Loucy (cell line): ENCODE measurements around the gene SH2D5.

ENCODE experiments used
- H2AFZ ChIP-seq: fragments of 200-600 bp; sonication (generic); 2 replicates; pipeline ENCODE4 v1.6.0; 2016; ENCODE audit warnings: antibody characterized with exemption, mild to moderate bottlenecking, low read length, moderate library complexity
- H3F3A ChIP-seq: fragments of 200-600 bp; 2 replicates; pipeline ENCODE4 v1.6.0; 2016; ENCODE audit warnings: antibody characterized with exemption, low read depth, mild to moderate bottlenecking
- H3K27me3 ChIP-seq: fragments of 200-600 bp; sonication (generic); 2 replicates; pipeline ENCODE4 v1.6.1; 2014; ENCODE audit warnings: low read length, mild to moderate bottlenecking; ENCODE audit not compliant: insufficient read depth, poor library complexity, severe bottlenecking
- H3K36me3 ChIP-seq: fragments of 200-600 bp; sonication (generic); 2 replicates; pipeline ENCODE4 v1.6.1; 2016; ENCODE audit warnings: low read length; ENCODE audit not compliant: insufficient read depth
- H3K4me1 ChIP-seq: fragments of 200-600 bp; sonication (generic); 2 replicates; pipeline ENCODE4 v1.5.1; 2014; ENCODE audit warnings: low read length, mild to moderate bottlenecking; ENCODE audit not compliant: insufficient read depth, poor library complexity, severe bottlenecking
- H3K4me2 ChIP-seq: fragments of 200-600 bp; sonication (generic); 2 replicates; pipeline ENCODE4 v1.6.0; 2014; ENCODE audit warnings: antibody characterized with exemption, low read length, low read depth, mild to moderate bottlenecking; ENCODE audit not compliant: poor library complexity, severe bottlenecking
- H3K4me3 ChIP-seq: fragments of 200-600 bp; sonication (generic); 2 replicates; pipeline ENCODE4 v1.5.1; 2014; ENCODE audit warnings: low read length, mild to moderate bottlenecking, mixed read lengths; ENCODE audit not compliant: poor library complexity, severe bottlenecking
- H3K79me2 ChIP-seq: fragments of 200-600 bp; sonication (generic); 2 replicates; pipeline ENCODE4 v1.6.1; 2014; ENCODE audit warnings: low read length; ENCODE audit not compliant: insufficient read depth
- H3K9ac ChIP-seq: fragments of 200-600 bp; sonication (generic); 2 replicates; pipeline ENCODE4 v1.6.0; 2014; ENCODE audit warnings: mild to moderate bottlenecking, low read depth, low read length, moderate library complexity; ENCODE audit not compliant: poor library complexity, severe bottlenecking
- H3K9me2 ChIP-seq: fragments of 200-600 bp; sonication (generic); replicated peaks from 2 replicates; pipeline ENCODE4 v1.6.1; 2016; ENCODE audit warnings: low read depth, low read length, mixed read lengths
- H3K9me3 ChIP-seq: fragments of 200-600 bp; sonication (generic); 2 replicates; pipeline ENCODE4 v1.6.1; 2014; ENCODE audit warnings: mild to moderate bottlenecking, antibody characterized with exemption, low read length, low read depth; ENCODE audit not compliant: insufficient read depth
- H4K20me1 ChIP-seq: fragments of 200-600 bp; sonication (generic); 2 replicates; pipeline ENCODE4 v1.6.0; 2014; ENCODE audit warnings: antibody characterized with exemption, low read length, mild to moderate bottlenecking; ENCODE audit not compliant: insufficient read depth, poor library complexity, severe bottlenecking
- EZH2phosphoT487 ChIP-seq: fragments of 200-600 bp; IDR thresholded peaks from 2 replicates; pipeline ENCODE4 v1.6.1; 2018; ENCODE audit warnings: antibody characterized with exemption, mild to moderate bottlenecking, moderate library complexity, borderline replicate concordance
- TF ChIP-seq, protein P1 (sequence below): fragments of 200-600 bp; sonication (generic); conservative IDR thresholded peaks from 2 replicates; pipeline ENCODE4 v1.5.1; 2014; ENCODE audit warnings: mild to moderate bottlenecking, antibody characterized with exemption, low read length

SH2D5 gene

DNA sequence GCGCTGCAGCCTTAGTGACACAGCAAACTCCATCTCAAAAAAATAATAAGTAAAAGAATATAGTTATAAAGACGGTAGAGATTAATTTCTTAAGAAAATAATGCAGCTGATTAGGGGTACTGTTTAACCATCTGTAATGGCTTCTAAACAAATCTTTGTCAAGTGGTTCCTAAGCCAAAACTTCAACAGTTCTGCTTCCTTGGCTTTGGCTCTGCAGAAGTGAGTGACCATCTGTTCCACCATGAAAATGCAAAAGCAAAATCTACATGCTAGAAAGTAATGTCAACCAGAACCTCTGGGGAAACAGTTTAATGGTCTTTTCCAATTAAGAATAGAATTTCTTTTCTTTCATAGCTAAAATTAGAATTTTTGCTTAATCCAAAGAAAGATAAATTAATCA, 8.3 kb upstream of the SH2D5 start:
- no peaks in the 10 kb centered on the region for H3K79me2 ChIP-seq
- H4K20me1 ChIP-seq: peaks cover 8% of the 10 kb centered on the region
- H3K4me2 ChIP-seq: no peak overlapping the region
- H3F3A ChIP-seq: no peaks in the 10 kb centered on the region
- H3K36me3 ChIP-seq: peaks cover 78% of the 10 kb centered on the region
- H2AFZ ChIP-seq: no peak overlapping the region
- no peak for TF ChIP-seq EZH2phosphoT487
- TF ChIP-seq, protein P1, sequence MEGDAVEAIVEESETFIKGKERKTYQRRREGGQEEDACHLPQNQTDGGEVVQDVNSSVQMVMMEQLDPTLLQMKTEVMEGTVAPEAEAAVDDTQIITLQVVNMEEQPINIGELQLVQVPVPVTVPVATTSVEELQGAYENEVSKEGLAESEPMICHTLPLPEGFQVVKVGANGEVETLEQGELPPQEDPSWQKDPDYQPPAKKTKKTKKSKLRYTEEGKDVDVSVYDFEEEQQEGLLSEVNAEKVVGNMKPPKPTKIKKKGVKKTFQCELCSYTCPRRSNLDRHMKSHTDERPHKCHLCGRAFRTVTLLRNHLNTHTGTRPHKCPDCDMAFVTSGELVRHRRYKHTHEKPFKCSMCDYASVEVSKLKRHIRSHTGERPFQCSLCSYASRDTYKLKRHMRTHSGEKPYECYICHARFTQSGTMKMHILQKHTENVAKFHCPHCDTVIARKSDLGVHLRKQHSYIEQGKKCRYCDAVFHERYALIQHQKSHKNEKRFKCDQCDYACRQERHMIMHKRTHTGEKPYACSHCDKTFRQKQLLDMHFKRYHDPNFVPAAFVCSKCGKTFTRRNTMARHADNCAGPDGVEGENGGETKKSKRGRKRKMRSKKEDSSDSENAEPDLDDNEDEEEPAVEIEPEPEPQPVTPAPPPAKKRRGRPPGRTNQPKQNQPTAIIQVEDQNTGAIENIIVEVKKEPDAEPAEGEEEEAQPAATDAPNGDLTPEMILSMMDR: no peak
- H3K9ac ChIP-seq: no peak overlapping the region
- no peak overlapping the region for H3K4me3 ChIP-seq
- no peaks in the 10 kb centered on the region for H3K9me2 ChIP-seq
- H3K4me1 ChIP-seq: no peaks in the 10 kb centered on the region
- H3K27me3 ChIP-seq: no peaks in the 10 kb centered on the region
- no peaks in the 10 kb centered on the region for H3K9me3 ChIP-seq

DNA sequence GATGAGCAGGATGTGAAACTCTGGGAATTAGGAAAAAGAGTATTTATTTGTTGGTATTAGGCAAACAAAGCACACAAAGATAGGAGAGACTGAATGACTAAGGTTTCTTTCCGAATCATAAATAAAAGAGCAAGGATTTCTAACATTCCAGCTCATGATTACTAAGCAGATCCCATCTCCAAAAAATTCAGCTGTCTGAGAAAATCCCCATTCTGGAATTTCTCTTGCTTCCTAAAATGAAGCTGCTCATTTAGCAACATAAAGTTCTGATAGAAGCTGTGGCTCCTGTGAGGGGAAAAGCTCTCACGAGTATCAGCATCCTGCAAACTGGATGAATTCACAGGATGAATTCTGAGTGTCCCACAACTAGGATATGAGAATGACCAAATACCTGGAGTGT, 6.7 kb upstream of the SH2D5 start:
- H3K4me3 ChIP-seq: no peak overlapping the region
- no peaks in the 10 kb centered on the region for H3K79me2 ChIP-seq
- H3K9ac ChIP-seq: no peak overlapping the region
- peaks cover 62% of the 10 kb centered on the region for H3K36me3 ChIP-seq
- peaks cover 4% of the 10 kb centered on the region for H4K20me1 ChIP-seq
- no peaks in the 10 kb centered on the region for H3K9me3 ChIP-seq
- TF ChIP-seq, protein P1: no peak
- TF ChIP-seq EZH2phosphoT487: no peak
- H2AFZ ChIP-seq: no peak overlapping the region
- H3F3A ChIP-seq: no peaks in the 10 kb centered on the region
- H3K4me1 ChIP-seq: no peaks in the 10 kb centered on the region
- no peaks in the 10 kb centered on the region for H3K27me3 ChIP-seq
- H3K4me2 ChIP-seq: no peak overlapping the region
- no peaks in the 10 kb centered on the region for H3K9me2 ChIP-seq

DNA sequence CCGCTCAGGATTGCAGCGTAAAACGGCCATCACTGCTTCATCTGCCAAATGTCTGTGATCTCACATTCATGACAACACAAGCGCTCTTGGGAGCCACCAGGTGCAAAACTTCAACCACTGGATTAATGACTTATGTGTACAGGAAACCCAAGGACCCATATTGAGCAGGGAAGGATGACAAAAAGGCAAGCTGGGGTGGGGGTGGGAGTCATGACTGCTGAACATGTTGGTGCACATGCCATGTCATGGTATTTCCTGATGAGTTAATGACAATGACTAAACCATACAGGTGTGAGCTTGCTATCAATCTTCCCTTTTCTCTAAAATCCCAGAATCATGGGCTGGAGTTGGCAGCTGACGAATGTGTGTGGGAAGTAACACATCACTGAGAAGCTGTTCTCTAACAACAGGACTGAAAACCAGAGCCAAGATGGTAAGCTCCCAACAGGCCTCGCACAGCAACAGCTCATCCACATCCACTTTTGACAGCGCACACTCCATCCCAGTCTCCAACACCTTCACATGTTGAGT, 3.1 kb upstream of the SH2D5 start:
- Histone ChIP-seq H4K20me1 (no peaks in the 10 kb centered on the region), H3F3A (no peaks in the 10 kb centered on the region), H2AFZ (no peak overlapping the region), H3K36me3 (peaks cover 28% of the 10 kb centered on the region; the same call in 1 of the 2 replicates), H3K4me2 (no peak overlapping the region), H3K9me2 (no peaks in the 10 kb centered on the region), H3K4me1 (peaks cover 14% of the 10 kb centered on the region), H3K27me3 (peaks cover 5% of the 10 kb centered on the region), H3K79me2 (no peaks in the 10 kb centered on the region), H3K9me3 (no peaks in the 10 kb centered on the region), H3K4me3 (no peak overlapping the region), H3K9ac (no peak overlapping the region)
- no peak for TF ChIP-seq EZH2phosphoT487
- TF ChIP-seq, protein P1: no peak
